HEK293 (cell line): ENCODE data around the gene USP2.

Experiments
- CTCF ChIA-PET: fragments of 350-600 bp; formaldehyde crosslinking; extraction: SDS; loops from one replicate; lab custom pipeline; 2021; ENCODE audit warnings: antibody characterized with exemption; lab: Yijun Ruan, JAX
- POLR2A ChIA-PET: fragments of 300-600 bp; formaldehyde crosslinking; extraction: SDS; loops from one replicate; lab custom pipeline; 2020; ENCODE audit warnings: antibody characterized with exemption, inconsistent platforms; lab: Yijun Ruan, JAX
- H3K27ac ChIP-seq: fragments of 200-500 bp; sonication (Bioruptor generic); 2 replicates; pipeline ENCODE4 v1.5.1; 2014; ENCODE audit warnings: low read depth, low read length, control low read depth, inconsistent platforms; ENCODE audit errors: extremely low read depth
- H3K36me3 ChIP-seq, 2 experiments: fragments of 200-500 bp in 1 of 2; sonication (Bioruptor generic) in 1 of 2; 1 replicate in 1 of 2; 2 replicates in 1 of 2; pipeline ENCODE4 v1.5.1; 2014 to 2017; ENCODE audit warnings: inconsistent platforms in 2 of 2, low read length in 2 of 2; ENCODE audit not compliant: control insufficient read depth in 2 of 2, insufficient read depth in 1 of 2
- H3K4me1 ChIP-seq: fragments of 200-500 bp; sonication (Bioruptor generic); 2 replicates; pipeline ENCODE4 v1.5.1; 2014; ENCODE audit warnings: mild to moderate bottlenecking, low read length, inconsistent platforms; ENCODE audit not compliant: control insufficient read depth, insufficient read depth
- H3K4me3 ChIP-seq: 2 replicates; pipeline ENCODE4 v1.5.1; 2011; ENCODE audit warnings: low read depth, mild to moderate bottlenecking, control low read depth, low read length, moderate library complexity
- H3K9me3 ChIP-seq: fragments of 200-500 bp; sonication (Bioruptor generic); 2 replicates; pipeline ENCODE4 v1.5.1; 2014; ENCODE audit warnings: low read depth, low read length, inconsistent platforms; ENCODE audit not compliant: control insufficient read depth, insufficient read depth
- GLIS1 ChIP-seq: fragments of 450-650 bp; formaldehyde crosslinking; IDR thresholded peaks from 2 replicates; pipeline ENCODE4 v1.5.1; 2016; ENCODE audit warnings: missing biosample characterization, missing genetic modification characterization
- MZF1 ChIP-seq: fragments of 450-650 bp; formaldehyde crosslinking; IDR thresholded peaks from 2 replicates; pipeline ENCODE4 v1.5.1; 2017; ENCODE audit warnings: missing biosample characterization, missing genetic modification characterization, borderline replicate concordance
- PRDM1 ChIP-seq: fragments of 450-650 bp; formaldehyde crosslinking; IDR thresholded peaks from 2 replicates; pipeline ENCODE4; 2016; ENCODE audit warnings: missing biosample characterization, missing genetic modification characterization
- ZBTB1 ChIP-seq: fragments of 450-650 bp; formaldehyde crosslinking; IDR thresholded peaks from 2 replicates; pipeline ENCODE4 v1.5.1; 2016; ENCODE audit warnings: missing biosample characterization, missing genetic modification characterization
- ZBTB10 ChIP-seq: fragments of 450-650 bp; formaldehyde crosslinking; IDR thresholded peaks from 2 replicates; pipeline ENCODE4 v1.5.1; 2016; ENCODE audit warnings: missing biosample characterization, missing genetic modification characterization
- ZFP69B ChIP-seq: fragments of 450-650 bp; formaldehyde crosslinking; IDR thresholded peaks from 2 replicates; pipeline ENCODE4 v1.5.1; 2016; ENCODE audit warnings: missing biosample characterization, missing genetic modification characterization
- ZNF132 ChIP-seq: fragments of 450-650 bp; formaldehyde crosslinking; IDR thresholded peaks from 2 replicates; pipeline ENCODE4 v1.5.1; 2017; ENCODE audit warnings: missing biosample characterization, missing genetic modification characterization, borderline replicate concordance
- ZNF184 ChIP-seq: fragments of 450-650 bp; IDR thresholded peaks from 2 replicates; pipeline ENCODE4 v1.5.1; 2018; ENCODE audit warnings: missing biosample characterization, mild to moderate bottlenecking, missing genetic modification characterization
- ZNF280D ChIP-seq: fragments of 450-650 bp; formaldehyde crosslinking; IDR thresholded peaks from 2 replicates; pipeline ENCODE4 v1.5.1; 2016; ENCODE audit warnings: missing biosample characterization, missing genetic modification characterization
- ZNF324 ChIP-seq: fragments of 450-650 bp; formaldehyde crosslinking; IDR thresholded peaks from 2 replicates; pipeline ENCODE4 v1.5.1; 2016; ENCODE audit warnings: missing biosample characterization, missing genetic modification characterization
- ZNF394 ChIP-seq: fragments of 450-650 bp; formaldehyde crosslinking; IDR thresholded peaks from 2 replicates; pipeline ENCODE4 v1.5.1; 2016; ENCODE audit warnings: missing biosample characterization, missing genetic modification characterization, mild to moderate bottlenecking, moderate library complexity, borderline replicate concordance
- ZNF449 ChIP-seq: fragments of 450-650 bp; formaldehyde crosslinking; IDR thresholded peaks from 2 replicates; pipeline ENCODE4 v1.5.1; 2017; ENCODE audit warnings: missing biosample characterization, mild to moderate bottlenecking, missing genetic modification characterization, moderate library complexity
- ZNF473 ChIP-seq: fragments of 450-650 bp; formaldehyde crosslinking; IDR thresholded peaks from 2 replicates; pipeline ENCODE4 v1.5.1; 2017; ENCODE audit warnings: missing biosample characterization, missing genetic modification characterization
- ZNF488 ChIP-seq: fragments of 450-650 bp; formaldehyde crosslinking; IDR thresholded peaks from 2 replicates; pipeline ENCODE4 v1.5.1; 2016; ENCODE audit warnings: missing biosample characterization, missing genetic modification characterization
- ZNF513 ChIP-seq: fragments of 450-650 bp; IDR thresholded peaks from 2 replicates; pipeline ENCODE4 v1.5.1; 2018; ENCODE audit warnings: missing biosample characterization, missing genetic modification characterization
- ZNF555 ChIP-seq: fragments of 450-650 bp; formaldehyde crosslinking; conservative IDR thresholded peaks from 2 replicates; pipeline ENCODE4 v1.5.1; 2017; ENCODE audit warnings: missing biosample characterization, mild to moderate bottlenecking, missing genetic modification characterization, inconsistent platforms
- ZNF621 ChIP-seq: fragments of 450-650 bp; formaldehyde crosslinking; IDR thresholded peaks from 2 replicates; pipeline ENCODE4 v1.5.1; 2017; ENCODE audit warnings: missing biosample characterization, missing genetic modification characterization
- ZNF623 ChIP-seq: fragments of 450-650 bp; formaldehyde crosslinking; IDR thresholded peaks from 2 replicates; pipeline ENCODE4 v1.5.1; 2016; ENCODE audit warnings: missing biosample characterization, missing genetic modification characterization
- ZNF670 ChIP-seq: fragments of 450-650 bp; formaldehyde crosslinking; IDR thresholded peaks from 2 replicates; pipeline ENCODE4 v1.5.1; 2016; ENCODE audit warnings: missing biosample characterization, missing genetic modification characterization, low read depth
- TF ChIP-seq, protein P1 (sequence below): IDR thresholded peaks from 2 replicates; pipeline ENCODE4 v1.6.1; 2011; ENCODE audit warnings: mild to moderate bottlenecking, low read depth, low read length, borderline replicate concordance
- TF ChIP-seq, protein P2 (sequence below): sonication (generic); formaldehyde crosslinking; IDR thresholded peaks from 2 replicates; pipeline ENCODE4 v1.8.1; 2022; ENCODE audit warnings: mild to moderate bottlenecking, moderate library complexity, missing genetic modification reagents

Gene USP2

DNA sequence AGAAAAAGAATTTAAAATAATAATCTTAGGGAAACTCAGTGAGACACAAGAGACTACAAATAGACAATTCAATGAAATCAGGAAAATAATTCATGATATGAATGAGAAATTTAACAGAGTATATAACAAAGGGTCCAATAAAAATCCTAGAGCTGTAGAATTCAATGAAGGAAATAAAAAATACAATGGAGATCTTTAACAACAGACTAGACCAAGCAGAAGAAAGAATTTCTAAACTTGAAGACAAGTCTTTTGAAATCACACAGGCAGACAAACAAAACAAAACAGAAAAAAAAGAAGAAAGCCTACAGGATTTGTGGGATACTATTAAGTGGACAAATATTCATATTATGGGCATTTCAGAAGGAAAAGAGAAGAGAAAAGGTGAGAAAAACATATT is 16.2 kb upstream of the USP2 start (continued):
- no peak for TF ChIP-seq ZNF473 (tag by site-specific recombination)
- no peak for TF ChIP-seq ZFP69B (tag by site-specific recombination)
- no peak for TF ChIP-seq GLIS1 (tag by site-specific recombination)
- TF ChIP-seq MZF1 (tag by site-specific recombination), result no peak

DNA sequence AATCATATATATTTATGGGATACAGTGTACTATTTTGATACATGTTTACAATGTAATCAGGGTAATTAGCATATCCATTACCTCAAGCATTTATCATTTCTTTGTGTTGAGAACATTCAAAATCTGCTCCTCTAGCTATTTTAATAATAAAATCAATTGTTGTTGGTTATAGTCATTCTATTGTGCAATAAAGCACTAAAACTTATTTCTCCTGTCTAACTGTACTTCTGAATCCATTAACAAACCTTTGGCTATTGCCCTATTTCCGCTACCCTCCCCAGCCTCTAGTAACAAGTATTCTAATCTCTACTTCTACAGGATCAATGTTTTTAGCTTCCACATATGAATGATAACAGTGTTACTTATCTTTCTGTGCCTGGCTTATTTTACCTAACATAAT is 15.3 kb upstream of the USP2 start:
- POLR2A ChIA-PET, result interaction anchor here (0.6 kb wide), 1 partner anchor 31 kb away, joined by 3 read pairs; no protein-coding TSS in a partner anchor
- Histone ChIP-seq H3K9me3 (no peaks in the 10 kb centered on the region), H3K36me3 (no peaks in the 10 kb centered on the region), H3K4me1 (no peaks in the 10 kb centered on the region), H3K4me3 (no peak overlapping the region), H3K27ac (no peak overlapping the region)
- TF ChIP-seq ZNF280D (tag by site-specific recombination), result no peak
- TF ChIP-seq PRDM1 (tag by site-specific recombination), result no peak
- no peak for TF ChIP-seq ZNF621 (tag by site-specific recombination)
- TF ChIP-seq ZNF488 (tag by site-specific recombination), result no peak
- TF ChIP-seq, protein P1, sequence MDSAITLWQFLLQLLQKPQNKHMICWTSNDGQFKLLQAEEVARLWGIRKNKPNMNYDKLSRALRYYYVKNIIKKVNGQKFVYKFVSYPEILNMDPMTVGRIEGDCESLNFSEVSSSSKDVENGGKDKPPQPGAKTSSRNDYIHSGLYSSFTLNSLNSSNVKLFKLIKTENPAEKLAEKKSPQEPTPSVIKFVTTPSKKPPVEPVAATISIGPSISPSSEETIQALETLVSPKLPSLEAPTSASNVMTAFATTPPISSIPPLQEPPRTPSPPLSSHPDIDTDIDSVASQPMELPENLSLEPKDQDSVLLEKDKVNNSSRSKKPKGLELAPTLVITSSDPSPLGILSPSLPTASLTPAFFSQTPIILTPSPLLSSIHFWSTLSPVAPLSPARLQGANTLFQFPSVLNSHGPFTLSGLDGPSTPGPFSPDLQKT, result no peak
- no peak for TF ChIP-seq ZNF513 (tag by site-specific recombination)
- no peak for TF ChIP-seq ZNF623
- TF ChIP-seq ZNF555, result no peak
- TF ChIP-seq, protein P2, sequence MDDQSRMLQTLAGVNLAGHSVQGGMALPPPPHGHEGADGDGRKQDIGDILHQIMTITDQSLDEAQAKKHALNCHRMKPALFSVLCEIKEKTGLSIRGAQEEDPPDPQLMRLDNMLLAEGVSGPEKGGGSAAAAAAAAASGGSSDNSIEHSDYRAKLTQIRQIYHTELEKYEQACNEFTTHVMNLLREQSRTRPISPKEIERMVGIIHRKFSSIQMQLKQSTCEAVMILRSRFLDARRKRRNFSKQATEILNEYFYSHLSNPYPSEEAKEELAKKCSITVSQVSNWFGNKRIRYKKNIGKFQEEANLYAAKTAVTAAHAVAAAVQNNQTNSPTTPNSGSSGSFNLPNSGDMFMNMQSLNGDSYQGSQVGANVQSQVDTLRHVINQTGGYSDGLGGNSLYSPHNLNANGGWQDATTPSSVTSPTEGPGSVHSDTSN, result no peak
- no peak for TF ChIP-seq ZNF394 (tag by site-specific recombination)
- TF ChIP-seq ZBTB10 (tag by site-specific recombination), result no peak
- TF ChIP-seq ZNF132 (tag by site-specific recombination), result no peak
- no peak for TF ChIP-seq ZNF324
- no peak for TF ChIP-seq ZNF449 (tag by site-specific recombination)
- TF ChIP-seq ZNF184, result no peak
- no peak for TF ChIP-seq ZNF670 (tag by site-specific recombination)
- no peak for TF ChIP-seq ZBTB1 (tag by site-specific recombination)
- CTCF ChIA-PET, result no interaction called here
